SU-DHL-6 (cell line): ENCODE data around the gene RAMP3.

Source experiments
- H2AFZ ChIP-seq: fragments of 200-600 bp; sonication (generic); 2 replicates; pipeline ENCODE4 v1.6.1; 2014; ENCODE audit warnings: low read depth, mild to moderate bottlenecking, moderate library complexity, mixed read lengths, antibody characterized with exemption, low read length; ENCODE audit not compliant: severe bottlenecking
- H3F3A ChIP-seq: fragments of 200-600 bp; shearing (Covaris generic); 2 replicates; pipeline ENCODE4 v1.6.0; 2016; ENCODE audit warnings: antibody characterized with exemption, mild to moderate bottlenecking; ENCODE audit not compliant: insufficient read depth
- H3K27ac ChIP-seq: fragments of 200-600 bp; sonication (generic); 2 replicates; pipeline ENCODE4 v1.5.1; 2016; ENCODE audit warnings: low read depth, mild to moderate bottlenecking, low read length, moderate library complexity, mixed read lengths
- H3K27me3 ChIP-seq: fragments of 200-600 bp; sonication (generic), shearing (Covaris generic); 2 replicates; pipeline ENCODE4 v1.6.0; 2014; ENCODE audit warnings: mild to moderate bottlenecking, low read length
- H3K36me3 ChIP-seq: fragments of 200-600 bp; sonication (generic); 2 replicates; pipeline ENCODE4 v1.6.1; 2014; ENCODE audit warnings: mild to moderate bottlenecking, low read length, mixed read lengths
- H3K4me2 ChIP-seq: fragments of 300-600, 200-600 bp; shearing (Covaris generic), sonication (generic); 2 replicates; pipeline ENCODE4 v1.6.0; 2014; ENCODE audit warnings: low read length, low read depth, mild to moderate bottlenecking; ENCODE audit not compliant: poor library complexity, severe bottlenecking
- H3K4me3 ChIP-seq: fragments of 200-600 bp; sonication (generic); 2 replicates; pipeline ENCODE4 v1.5.1; 2014; ENCODE audit warnings: antibody characterized with exemption, low read length, mild to moderate bottlenecking, mixed read lengths; ENCODE audit not compliant: insufficient read depth, poor library complexity, severe bottlenecking
- H3K79me2 ChIP-seq: fragments of 200-600 bp; sonication (generic); 2 replicates; pipeline ENCODE4 v1.6.1; 2014; ENCODE audit warnings: mild to moderate bottlenecking, low read length, moderate library complexity; ENCODE audit not compliant: insufficient read depth
- H3K9ac ChIP-seq: fragments of 200-600 bp; sonication (generic); 2 replicates; pipeline ENCODE4 v1.7.0; 2014; ENCODE audit warnings: mild to moderate bottlenecking, low read length
- H3K9me2 ChIP-seq: fragments of 200-600 bp; sonication (generic); replicated peaks from 2 replicates; pipeline ENCODE4 v1.6.1; 2014; ENCODE audit warnings: low read length; ENCODE audit not compliant: insufficient read depth
- H3K9me3 ChIP-seq: fragments of 200-600 bp; sonication (generic); 2 replicates; pipeline ENCODE4 v1.6.1; 2014; ENCODE audit warnings: low read length, mixed read lengths; ENCODE audit not compliant: insufficient read depth
- H4K20me1 ChIP-seq: fragments of 200-600 bp; sonication (generic); 2 replicates; pipeline ENCODE4 v1.6.1; 2014; ENCODE audit warnings: low read depth, mild to moderate bottlenecking, antibody characterized with exemption, low read length, moderate library complexity, mixed read lengths
- EZH2phosphoT487 ChIP-seq: fragments of 200-600 bp; sonication (generic), shearing (Covaris generic); conservative IDR thresholded peaks from 2 replicates; pipeline ENCODE4 v1.6.1; 2018; ENCODE audit warnings: mild to moderate bottlenecking, antibody characterized with exemption, low read length, moderate library complexity, mixed read lengths
- TF ChIP-seq, protein P1 (sequence below): fragments of 200-600 bp; sonication (generic); IDR thresholded peaks from one replicate; pipeline ENCODE4 v1.5.1; 2017; ENCODE audit warnings: antibody characterized with exemption, mild to moderate bottlenecking, low read length, moderate library complexity; ENCODE audit not compliant: insufficient read depth, poor library complexity, severe bottlenecking

RAMP3 gene

DNA sequence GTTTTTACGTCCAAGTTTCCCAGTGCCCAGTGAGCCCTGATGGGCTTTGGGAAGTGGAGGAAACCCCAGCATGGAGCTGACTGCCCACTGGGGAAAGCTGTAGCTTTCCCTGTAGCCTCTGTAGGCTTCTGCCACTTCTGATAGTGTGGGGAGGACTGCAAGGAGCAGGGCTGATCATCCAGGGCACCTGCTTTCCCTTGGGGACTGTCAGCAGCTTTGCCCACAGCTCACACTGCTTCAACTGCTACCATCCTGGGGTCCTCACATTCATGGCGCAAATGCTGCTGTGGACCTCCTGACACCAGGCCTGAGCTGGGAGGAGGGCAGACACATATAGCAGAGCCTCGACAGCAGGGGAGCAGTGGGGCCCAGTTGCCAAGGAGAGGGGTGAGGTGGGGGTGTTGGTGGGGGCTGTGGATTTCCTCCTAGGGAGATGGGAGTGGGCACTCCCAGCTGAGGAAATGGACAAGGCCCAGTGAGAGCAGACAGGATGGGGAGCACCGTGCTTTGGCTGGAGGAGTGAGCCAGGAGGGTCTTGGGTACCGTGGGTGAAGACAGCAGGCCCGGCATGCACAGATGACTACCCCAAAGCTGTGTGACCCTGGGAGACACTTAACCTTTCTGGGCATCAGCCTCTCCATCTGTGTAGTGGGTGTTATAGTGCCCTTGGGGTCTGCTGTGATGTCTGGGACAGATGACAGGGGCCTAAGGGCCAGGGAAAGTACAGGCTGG, 16.2 kb downstream of the RAMP3 start:
- H3K27me3 ChIP-seq = no peaks in the 10 kb centered on the region
- no peak overlapping the region for H3K4me3 ChIP-seq
- H4K20me1 ChIP-seq = no peaks in the 10 kb centered on the region
- H3K9ac ChIP-seq = no peak overlapping the region
- H3K4me2 ChIP-seq = no peak overlapping the region
- TF ChIP-seq EZH2phosphoT487 = no peak
- no peak overlapping the region for H2AFZ ChIP-seq
- H3K9me3 ChIP-seq = no peaks in the 10 kb centered on the region
- no peak overlapping the region for H3K27ac ChIP-seq
- H3K9me2 ChIP-seq = no peaks in the 10 kb centered on the region
- H3K79me2 ChIP-seq = no peaks in the 10 kb centered on the region
- no peaks in the 10 kb centered on the region for H3K36me3 ChIP-seq
- no peaks in the 10 kb centered on the region for H3F3A ChIP-seq

DNA sequence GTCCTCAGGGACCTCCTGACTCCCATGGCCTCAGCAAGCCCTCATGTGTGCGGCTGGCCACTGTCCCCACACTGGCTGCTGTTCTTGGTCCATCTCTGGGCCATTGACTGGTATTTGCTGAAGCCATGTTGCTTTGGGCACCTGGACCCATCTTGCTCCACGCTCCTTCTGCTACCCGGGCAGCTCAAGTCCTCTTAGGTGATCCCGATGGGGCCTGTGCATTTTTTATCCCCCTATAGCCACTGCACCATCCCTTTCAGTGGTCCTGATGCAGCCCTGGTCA, 16.7 kb downstream of the RAMP3 start:
- no peaks in the 10 kb centered on the region for H3F3A ChIP-seq
- no peak overlapping the region for H3K4me2 ChIP-seq
- H3K36me3 ChIP-seq = no peaks in the 10 kb centered on the region
- TF ChIP-seq, protein P1, sequence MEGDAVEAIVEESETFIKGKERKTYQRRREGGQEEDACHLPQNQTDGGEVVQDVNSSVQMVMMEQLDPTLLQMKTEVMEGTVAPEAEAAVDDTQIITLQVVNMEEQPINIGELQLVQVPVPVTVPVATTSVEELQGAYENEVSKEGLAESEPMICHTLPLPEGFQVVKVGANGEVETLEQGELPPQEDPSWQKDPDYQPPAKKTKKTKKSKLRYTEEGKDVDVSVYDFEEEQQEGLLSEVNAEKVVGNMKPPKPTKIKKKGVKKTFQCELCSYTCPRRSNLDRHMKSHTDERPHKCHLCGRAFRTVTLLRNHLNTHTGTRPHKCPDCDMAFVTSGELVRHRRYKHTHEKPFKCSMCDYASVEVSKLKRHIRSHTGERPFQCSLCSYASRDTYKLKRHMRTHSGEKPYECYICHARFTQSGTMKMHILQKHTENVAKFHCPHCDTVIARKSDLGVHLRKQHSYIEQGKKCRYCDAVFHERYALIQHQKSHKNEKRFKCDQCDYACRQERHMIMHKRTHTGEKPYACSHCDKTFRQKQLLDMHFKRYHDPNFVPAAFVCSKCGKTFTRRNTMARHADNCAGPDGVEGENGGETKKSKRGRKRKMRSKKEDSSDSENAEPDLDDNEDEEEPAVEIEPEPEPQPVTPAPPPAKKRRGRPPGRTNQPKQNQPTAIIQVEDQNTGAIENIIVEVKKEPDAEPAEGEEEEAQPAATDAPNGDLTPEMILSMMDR = no peak
- no peak for TF ChIP-seq EZH2phosphoT487
- no peaks in the 10 kb centered on the region for H3K9me3 ChIP-seq
- H2AFZ ChIP-seq = no peak overlapping the region
- no peaks in the 10 kb centered on the region for H3K79me2 ChIP-seq
- H3K9ac ChIP-seq = no peak overlapping the region
- H3K4me3 ChIP-seq = no peak overlapping the region
- no peaks in the 10 kb centered on the region for H3K9me2 ChIP-seq
- no peaks in the 10 kb centered on the region for H4K20me1 ChIP-seq
- no peak overlapping the region for H3K27ac ChIP-seq
- H3K27me3 ChIP-seq = no peaks in the 10 kb centered on the region

DNA sequence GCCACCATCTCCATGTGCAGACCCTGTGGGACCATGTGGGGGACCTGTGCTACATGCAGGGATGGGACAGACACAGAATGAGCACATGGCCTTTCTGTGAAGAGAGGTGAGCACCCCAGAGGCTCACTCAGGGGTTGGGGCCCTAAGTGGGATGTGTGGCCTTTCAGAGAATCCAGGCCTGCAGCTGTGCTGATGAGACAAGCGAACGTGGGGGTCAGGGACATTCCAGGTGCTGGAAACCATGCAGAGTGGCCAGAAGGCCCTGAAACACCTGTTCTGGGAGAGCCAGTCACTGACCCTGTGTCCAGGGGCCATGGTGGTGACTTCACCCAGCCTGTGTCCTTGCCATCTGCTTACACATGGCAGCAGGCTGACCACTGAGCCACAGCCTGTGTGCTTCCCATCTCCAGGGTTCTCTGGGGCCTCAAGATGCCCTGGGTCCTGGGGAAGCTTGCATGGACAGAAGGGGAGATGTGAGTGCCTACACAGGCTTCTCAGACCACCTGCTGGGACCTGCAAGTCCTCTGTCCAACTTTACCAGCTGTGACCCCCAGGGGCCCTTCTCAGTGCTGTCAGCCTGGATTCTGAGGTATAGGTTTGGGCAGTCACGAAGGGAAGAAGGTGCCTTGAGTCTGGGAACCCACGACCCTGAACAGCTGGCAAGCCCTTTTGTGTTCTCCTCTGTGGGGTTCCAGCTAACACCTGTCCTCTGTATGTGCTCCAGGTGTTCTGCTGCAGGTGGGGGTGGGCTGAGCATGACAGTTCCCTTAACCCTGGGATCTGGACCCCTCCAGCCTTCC, 17.6 kb downstream of the RAMP3 start:
- H4K20me1 ChIP-seq = no peaks in the 10 kb centered on the region
- no peak overlapping the region for H3K4me3 ChIP-seq
- no peaks in the 10 kb centered on the region for H3K36me3 ChIP-seq
- no peaks in the 10 kb centered on the region for H3K9me2 ChIP-seq
- no peaks in the 10 kb centered on the region for H3K79me2 ChIP-seq
- no peaks in the 10 kb centered on the region for H3F3A ChIP-seq
- H3K9ac ChIP-seq = no peak overlapping the region
- H3K9me3 ChIP-seq = no peaks in the 10 kb centered on the region
- H3K4me2 ChIP-seq = no peak overlapping the region
- H2AFZ ChIP-seq = no peak overlapping the region
- H3K27ac ChIP-seq = no peak overlapping the region
- TF ChIP-seq EZH2phosphoT487 = no peak
- TF ChIP-seq, protein P1 = no peak
- no peaks in the 10 kb centered on the region for H3K27me3 ChIP-seq

DNA sequence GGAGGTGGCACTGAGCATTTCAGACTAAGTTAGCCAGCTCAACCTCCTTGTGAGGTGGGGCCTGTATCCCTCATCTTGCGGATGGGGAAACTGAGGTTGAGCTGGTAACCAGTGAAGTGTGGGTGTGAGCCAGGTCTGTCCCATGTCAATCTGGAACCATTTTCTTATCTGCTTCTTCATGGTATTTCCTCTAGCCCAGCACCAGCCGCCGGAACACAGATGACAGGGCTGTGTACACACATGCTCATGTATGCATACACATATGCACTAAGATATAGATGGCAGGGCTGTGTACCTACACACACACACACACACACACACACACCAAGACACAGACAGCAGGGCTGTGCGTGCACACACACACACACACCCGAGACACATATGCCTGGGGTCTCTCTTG, 18.5 kb downstream of the RAMP3 start:
- Histone ChIP-seq H3K9me3 (no peaks in the 10 kb centered on the region), H3K27me3 (no peaks in the 10 kb centered on the region), H3K79me2 (no peaks in the 10 kb centered on the region), H3K27ac (no peak overlapping the region), H3K9me2 (no peaks in the 10 kb centered on the region), H3K36me3 (no peaks in the 10 kb centered on the region), H3K9ac (no peak overlapping the region), H3K4me2 (no peak overlapping the region), H4K20me1 (no peaks in the 10 kb centered on the region), H3K4me3 (no peak overlapping the region), H2AFZ (no peak overlapping the region), H3F3A (no peaks in the 10 kb centered on the region)
- TF ChIP-seq EZH2phosphoT487 = no peak
- TF ChIP-seq, protein P1 = no peak
